IPS-NIHi7 (cell line): ENCODE data around the gene P2RX6.

Source experiments
- DNase-seq: peaks from one replicate; pipeline ENCODE4 v3.0.0; 2012; ENCODE audit warnings: mixed read lengths; ENCODE audit errors: extremely low spot score

P2RX6 gene

DNA sequence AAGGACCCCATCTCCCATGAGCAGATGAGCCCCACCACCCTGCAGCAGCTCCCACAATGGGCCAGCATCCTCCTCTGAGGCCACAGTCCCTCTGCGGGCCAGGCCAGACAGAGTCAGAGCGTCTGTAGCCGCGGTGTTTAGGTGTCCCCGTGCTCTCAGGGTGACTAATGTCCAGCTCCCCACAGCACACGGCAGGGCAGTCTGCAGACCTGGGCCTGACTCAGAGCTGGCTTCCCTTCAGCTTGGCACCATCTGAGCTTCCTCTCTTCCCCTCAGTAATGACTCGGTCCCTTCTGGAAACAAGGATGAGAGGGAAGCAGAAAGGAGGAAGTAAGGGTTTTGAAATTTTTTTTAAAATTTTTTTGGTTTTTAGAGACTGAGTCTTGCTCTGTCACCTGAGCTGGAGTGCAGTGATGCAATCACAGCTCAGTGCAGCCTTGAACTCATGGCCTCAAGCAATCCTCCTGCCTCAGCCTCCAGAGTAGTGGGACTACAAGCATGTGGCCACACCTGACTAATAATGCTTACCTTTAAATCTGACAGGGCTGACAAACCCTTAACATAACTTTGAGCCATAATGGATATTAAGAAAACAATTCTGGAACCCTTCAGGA, 59.2 kb downstream of the P2RX6 start:
- no peak for DNase-seq

DNA sequence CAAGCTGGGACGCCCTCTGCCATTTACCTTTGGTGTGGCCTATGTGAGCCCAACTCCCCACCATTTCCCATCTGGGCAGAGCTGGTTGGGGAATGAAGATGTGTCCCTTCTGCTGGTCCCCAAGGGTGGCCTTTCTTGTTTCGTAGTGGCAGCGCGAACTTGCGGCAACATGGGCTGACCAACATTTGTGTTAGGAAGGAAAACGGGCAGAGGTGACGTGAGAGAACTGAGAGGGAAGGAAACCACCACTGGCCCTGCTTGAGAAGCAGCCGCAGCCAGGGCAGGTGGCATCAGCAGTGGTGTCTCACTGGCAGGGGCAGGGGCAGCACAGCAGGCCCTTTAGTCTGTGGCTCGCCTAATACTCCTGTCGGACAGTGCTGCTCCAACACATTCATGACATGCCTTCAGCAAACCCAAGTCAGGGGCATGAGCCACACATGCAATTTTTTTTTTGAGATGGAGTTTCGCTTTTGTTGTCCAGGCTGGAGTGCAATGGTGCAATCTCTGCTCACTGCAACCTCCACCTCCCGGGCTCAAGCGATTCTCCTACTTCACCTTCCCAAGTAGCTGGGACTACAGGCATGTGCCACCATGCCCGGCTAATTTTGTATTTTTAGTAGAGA, 60.7 kb downstream of the P2RX6 start:
- no peak for DNase-seq

GRCh38 chr22:21076912-21077625, 62.1 kb downstream of the P2RX6 start:
- DNase-seq, result no peak
